Smooth muscle cell (in vitro differentiated cells): Measurements from ENCODE around the gene DNAJC12. TPM values are rescaled to one million over a fixed set of nuclear protein-coding genes. Genes with fewer than 3 reads are reported as not detected.
"Not testable (repeated sequence)": the region's sequence is repeated elsewhere in the genome, so short reads cannot be mapped to it uniquely, and the experiment has no call there.

Experiments used
- DNase-seq: peaks from one replicate; lab custom pipeline; 2025; ENCODE audit not compliant: unreplicated experiment; lab: John Stamatoyannopoulos, UW
- H2AFZ ChIP-seq: fragments of 200-600 bp; sonication (generic); 2 replicates; pipeline ENCODE4 v1.6.0; 2016; ENCODE audit warnings: antibody characterized with exemption, low read depth, mild to moderate bottlenecking
- H3F3A ChIP-seq: fragments of 200-600 bp; sonication (generic); 2 replicates; pipeline ENCODE4 v1.6.0; 2017; ENCODE audit warnings: antibody characterized with exemption, low read depth
- H3K27ac ChIP-seq: fragments of 200-600 bp; sonication (generic); 2 replicates; pipeline ENCODE4 v1.5.1; 2016; ENCODE audit warnings: low read depth, mild to moderate bottlenecking
- H3K27me3 ChIP-seq: fragments of 200-600 bp; sonication (generic); 2 replicates; pipeline ENCODE4 v1.6.1; 2016; ENCODE audit warnings: low read depth, mild to moderate bottlenecking
- H3K36me3 ChIP-seq: fragments of 200-600 bp; sonication (generic); 2 replicates; pipeline ENCODE4 v1.5.1; 2016; ENCODE audit warnings: low read depth
- H3K4me1 ChIP-seq: fragments of 200-600 bp; sonication (generic); 2 replicates; pipeline ENCODE4 v1.5.1; 2016; ENCODE audit warnings: low read depth
- H3K4me2 ChIP-seq: fragments of 200-600 bp; sonication (generic); 2 replicates; pipeline ENCODE4 v1.6.0; 2016; ENCODE audit warnings: mild to moderate bottlenecking
- H3K4me3 ChIP-seq: fragments of 200-600 bp; sonication (generic); 2 replicates; pipeline ENCODE4 v1.5.1; 2016; ENCODE audit warnings: mild to moderate bottlenecking
- H3K79me2 ChIP-seq: fragments of 200-600 bp; sonication (generic); 2 replicates; pipeline ENCODE4 v1.6.0; 2016; ENCODE audit warnings: low read depth, mild to moderate bottlenecking
- H3K9ac ChIP-seq: fragments of 200-600 bp; sonication (generic); 2 replicates; pipeline ENCODE4 v1.6.0; 2016; ENCODE audit warnings: low read depth
- H3K9me3 ChIP-seq: fragments of 200-600 bp; sonication (generic); replicated peaks from 2 replicates; pipeline ENCODE4 v1.5.1; 2016; ENCODE audit warnings: low read depth
- H4K20me1 ChIP-seq: fragments of 200-600 bp; sonication (generic); 2 replicates; pipeline ENCODE4 v1.6.0; 2016; ENCODE audit warnings: low read depth
- CTCF ChIP-seq: fragments of 200-600 bp; sonication (generic); IDR thresholded peaks from 2 replicates; pipeline ENCODE4 v1.5.1; 2017; ENCODE audit warnings: borderline replicate concordance, mild to moderate bottlenecking, antibody characterized with exemption; ENCODE audit not compliant: insufficient read depth, poor library complexity, severe bottlenecking
- WGBS: methylation state at CpG from one replicate; pipeline ENCODE4 v1.1.7; 2016; ENCODE audit warnings: low lambda C conversion rate; 5-methylcytosine and 5-hydroxymethylcytosine counted together
- polyA plus RNA-seq: library from polyadenylated mRNA; unstranded; fragments of >200 nt; fragmentation: Nextera tagmentation; extraction: Ambion mirVana; gene quantifications from 2 replicates; pipeline ENCODE4 v1.2.1, GENCODE V29; 2016
- total RNA-seq: library from RNA; depleted of rRNA; stranded (reverse); fragments of >200 nt; gene quantifications from 2 replicates; pipeline ENCODE4 v1.2.3, GENCODE V29; 2014

Gene DNAJC12
- total and polyA plus RNA-seq, 2 experiments from 2014 or later, result 0.82 to 2.1 TPM

GRCh38 chr10:67780759-67781538, 57.0 kb downstream of the DNAJC12 start:
- Histone ChIP-seq H3K9me3 (no peaks in the 10 kb centered on the region), H3K4me1 (no peaks in the 10 kb centered on the region), H4K20me1 (no peaks in the 10 kb centered on the region), H3K4me2 (no peak overlapping the region), H3K4me3 (no peak overlapping the region), H3K79me2 (no peaks in the 10 kb centered on the region), H3F3A (no peaks in the 10 kb centered on the region), H3K27me3 (no peaks in the 10 kb centered on the region), H3K36me3 (no peaks in the 10 kb centered on the region), H3K9ac (no peak overlapping the region), H3K27ac (no peak overlapping the region), H2AFZ (no peak overlapping the region)
- no peak for TF ChIP-seq CTCF
- no peak for DNase-seq
- WGBS, result 58% methylated on average over 4 of the region's 4 CpGs

- H3K79me2 ChIP-seq, H3F3A ChIP-seq, H3K9me3 ChIP-seq, H3K27me3 ChIP-seq, H4K20me1 ChIP-seq, DNase-seq, H3K9ac ChIP-seq, H3K4me3 ChIP-seq, H3K27ac ChIP-seq, H3K4me1 ChIP-seq, H2AFZ ChIP-seq, H3K36me3 ChIP-seq, H3K4me2 ChIP-seq: not testable (repeated sequence)
- 51% methylated on average over 5 of the region's 5 CpGs for WGBS
Observed at GRCh38 chr10:67780204-67780621, 57.8 kb downstream of the DNAJC12 start.

- no peaks in the 10 kb centered on the region for H3K27me3 ChIP-seq
- H3K79me2 ChIP-seq, result no peaks in the 10 kb centered on the region
- H3K27ac ChIP-seq, result no peak overlapping the region
- H2AFZ ChIP-seq, result peak overlapping the region; percentile 33
- no peak overlapping the region for H3K4me3 ChIP-seq
- H3K9ac ChIP-seq, result no peak overlapping the region
- H3F3A ChIP-seq, result no peaks in the 10 kb centered on the region
- 10% methylated on average over 4 of the region's 4 CpGs for WGBS
- H3K4me1 ChIP-seq, result no peaks in the 10 kb centered on the region
- no peaks in the 10 kb centered on the region for H3K9me3 ChIP-seq
- no peaks in the 10 kb centered on the region for H3K36me3 ChIP-seq
- TF ChIP-seq CTCF, result peak; percentile 90
- H4K20me1 ChIP-seq, result no peaks in the 10 kb centered on the region
- peak overlapping the region; percentile 27 for H3K4me2 ChIP-seq
- no peak for DNase-seq
Observed at GRCh38 chr10:67779465-67780203, 58.4 kb downstream of the DNAJC12 start.

- Histone ChIP-seq H2AFZ (no peak overlapping the region), H3K4me2 (no peak overlapping the region), H3K9ac (no peak overlapping the region), H3K4me3 (no peak overlapping the region), H3F3A (no peaks in the 10 kb centered on the region), H3K79me2 (no peaks in the 10 kb centered on the region), H3K36me3 (no peaks in the 10 kb centered on the region), H3K4me1 (no peaks in the 10 kb centered on the region), H3K27ac (no peak overlapping the region), H3K27me3 (no peaks in the 10 kb centered on the region), H3K9me3 (no peaks in the 10 kb centered on the region), H4K20me1 (no peaks in the 10 kb centered on the region)
- DNase-seq, result no peak
- TF ChIP-seq CTCF, result no peak
- 81% methylated on average over 1 of the region's 1 CpG for WGBS
Observed at GRCh38 chr10:67776371-67776770, 61.6 kb downstream of the DNAJC12 start.
